HL-60/S4 (cell line): ENCODE results near the gene CUEDC1.

Experiments
- in situ Hi-C: fragments of 300-500 bp; cut with MboI; formaldehyde crosslinking; loops from 2 replicates; pipeline ENCODE4 v1.14.3; 2022; ENCODE audit warnings: low sequenced_read_pairs

The CUEDC1 gene

GRCh38 chr17:57902117-57902799, 53.0 kb downstream of the CUEDC1 start:
- in situ Hi-C loops = no loop called here

GRCh38 chr17:57900991-57901743, 54.0 kb downstream of the CUEDC1 start:
- in situ Hi-C loops = no loop called here

GRCh38 chr17:57899822-57900221, 55.4 kb downstream of the CUEDC1 start:
- in situ Hi-C loops = no loop called here

- in situ Hi-C loops = no loop called here
Measured at GRCh38 chr17:57899391-57899790, 55.8 kb downstream of the CUEDC1 start.

- in situ Hi-C loops = no loop called here
Measured at GRCh38 chr17:57898487-57899311, 56.5 kb downstream of the CUEDC1 start.

GRCh38 chr17:57895382-57896060, 59.7 kb downstream of the CUEDC1 start:
- in situ Hi-C loops = no loop called here

GRCh38 chr17:57894848-57895247, 60.4 kb downstream of the CUEDC1 start:
- in situ Hi-C loops = no loop called here

- in situ Hi-C loops = no loop called here
Measured at GRCh38 chr17:57892820-57893595, 62.2 kb downstream of the CUEDC1 start.

GRCh38 chr17:57892146-57892819, 62.9 kb downstream of the CUEDC1 start:
- in situ Hi-C loops = no loop called here

GRCh38 chr17:57890857-57891232, 64.4 kb downstream of the CUEDC1 start:
- in situ Hi-C loops = no loop called here

- in situ Hi-C loops = no loop called here
Measured at GRCh38 chr17:57889892-57890856, 65.0 kb downstream of the CUEDC1 start.

GRCh38 chr17:57889252-57889651, 66.0 kb downstream of the CUEDC1 start:
- in situ Hi-C loops = no loop called here

- in situ Hi-C loops = no loop called here
Measured at GRCh38 chr17:57888311-57889216, 66.6 kb downstream of the CUEDC1 start.

GRCh38 chr17:57887161-57887560, 68.1 kb downstream of the CUEDC1 start:
- in situ Hi-C loops = no loop called here

GRCh38 chr17:57886020-57886419, 69.2 kb downstream of the CUEDC1 start:
- in situ Hi-C loops = no loop called here

- in situ Hi-C loops = no loop called here
Measured at GRCh38 chr17:57885148-57885915, 69.9 kb downstream of the CUEDC1 start.
